ENCODE data around the gene MPZL1. TPM values are rescaled to one million over a fixed set of nuclear protein-coding genes. Genes with fewer than 3 reads are reported as not detected.

The MPZL1 gene
- total RNA-seq, 1 donor from 2014 or later: 69.7 TPM

- no peaks in the 10 kb centered on the region for H3K36me3 ChIP-seq
- intact Hi-C loops (cut with DNase I): no loop called here
- H3K9me3 ChIP-seq: no peaks in the 10 kb centered on the region
- H3K27ac ChIP-seq: no peak overlapping the region
- TF ChIP-seq POLR2AphosphoS5 (IDR thresholded peaks at IDR 0.05; ENCODE audit: insufficient read depth in 1 of 2, low read depth in 1 of 2) (no peak), CTCF (IDR thresholded peaks at IDR 0.05) (no peak), POLR2A (IDR thresholded peaks at IDR 0.05) (no peak)
- no peaks in the 10 kb centered on the region for H3K27me3 ChIP-seq
- no peak for DNase-seq (ENCODE audit: extremely low spot score in 2 of 2)
- no peak overlapping the region for H3K4me3 ChIP-seq
- no peaks in the 10 kb centered on the region for H3K4me1 ChIP-seq
Measured at GRCh38 chr1:167812972-167813371, 91.2 kb downstream of the MPZL1 start.

- TF ChIP-seq CTCF (IDR thresholded peaks at IDR 0.05) (no peak), POLR2AphosphoS5 (IDR thresholded peaks at IDR 0.05; ENCODE audit: insufficient read depth in 1 of 2, low read depth in 1 of 2) (no peak), POLR2A (IDR thresholded peaks at IDR 0.05) (no peak)
- Histone ChIP-seq H3K27me3 (no peaks in the 10 kb centered on the region), H3K36me3 (no peaks in the 10 kb centered on the region), H3K4me3 (no peak overlapping the region), H3K4me1 (no peaks in the 10 kb centered on the region), H3K9me3 (no peaks in the 10 kb centered on the region), H3K27ac (no peak overlapping the region)
- intact Hi-C loops (cut with DNase I): no loop called here
- DNase-seq (ENCODE audit: extremely low spot score in 2 of 2): no peak
Measured at GRCh38 chr1:167815650-167816049, 93.9 kb downstream of the MPZL1 start.

DNA sequence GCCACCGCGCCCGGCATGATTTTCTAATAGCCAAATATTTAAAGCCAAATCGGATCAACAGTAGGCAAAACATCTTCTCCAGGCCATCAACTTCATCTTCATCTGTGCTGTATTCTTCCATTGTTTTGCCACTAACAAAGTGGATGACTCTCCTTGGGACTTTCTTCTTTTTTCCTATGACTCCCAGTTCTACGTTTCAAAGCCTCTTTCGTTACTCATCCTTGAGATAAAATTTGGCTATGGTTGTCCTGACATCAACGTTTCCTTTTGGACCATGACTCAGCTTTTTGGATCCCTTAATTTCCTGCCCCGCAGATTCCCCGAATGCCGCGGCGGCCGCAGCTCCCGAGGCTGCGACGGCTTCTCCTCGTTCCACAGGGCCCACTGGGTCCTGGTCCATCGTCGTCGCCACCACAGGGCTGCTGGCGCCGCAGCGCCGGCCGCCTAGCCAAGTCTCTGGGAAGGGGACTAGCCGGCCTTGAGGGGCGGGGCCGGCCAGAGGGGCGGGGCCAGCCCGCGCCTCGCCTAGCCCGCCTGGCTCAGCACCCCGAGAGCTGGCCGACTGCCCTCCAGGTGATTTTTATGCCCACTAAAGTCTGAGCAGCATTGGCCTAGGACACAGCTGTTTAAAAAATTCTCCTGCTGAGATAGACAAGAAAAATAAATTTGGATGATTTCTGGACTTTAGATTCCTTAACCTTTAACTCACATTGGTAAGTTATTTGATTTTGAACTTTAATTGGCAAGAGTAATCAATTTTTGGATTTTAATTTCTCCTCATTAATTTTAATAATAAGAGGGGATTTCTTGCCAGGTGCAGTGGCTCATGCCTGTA lies 98.3 kb downstream of the MPZL1 start:
- Histone ChIP-seq H3K27ac (peak overlapping the region; percentile 72), H3K27me3 (no peaks in the 10 kb centered on the region), H3K4me3 (peak overlapping the region; percentile 36 to 42), H3K4me1 (no peaks in the 10 kb centered on the region), H3K9me3 (no peaks in the 10 kb centered on the region), H3K36me3 (no peaks in the 10 kb centered on the region)
- TF ChIP-seq POLR2AphosphoS5 (IDR thresholded peaks at IDR 0.05; ENCODE audit: insufficient read depth in 1 of 2, low read depth in 1 of 2) (peak; percentile 63 to 90), CTCF (IDR thresholded peaks at IDR 0.05) (no peak)
- intact Hi-C loops (cut with DNase I): no loop called here
- DNase-seq (ENCODE audit: extremely low spot score in 2 of 2): no peak

DNA sequence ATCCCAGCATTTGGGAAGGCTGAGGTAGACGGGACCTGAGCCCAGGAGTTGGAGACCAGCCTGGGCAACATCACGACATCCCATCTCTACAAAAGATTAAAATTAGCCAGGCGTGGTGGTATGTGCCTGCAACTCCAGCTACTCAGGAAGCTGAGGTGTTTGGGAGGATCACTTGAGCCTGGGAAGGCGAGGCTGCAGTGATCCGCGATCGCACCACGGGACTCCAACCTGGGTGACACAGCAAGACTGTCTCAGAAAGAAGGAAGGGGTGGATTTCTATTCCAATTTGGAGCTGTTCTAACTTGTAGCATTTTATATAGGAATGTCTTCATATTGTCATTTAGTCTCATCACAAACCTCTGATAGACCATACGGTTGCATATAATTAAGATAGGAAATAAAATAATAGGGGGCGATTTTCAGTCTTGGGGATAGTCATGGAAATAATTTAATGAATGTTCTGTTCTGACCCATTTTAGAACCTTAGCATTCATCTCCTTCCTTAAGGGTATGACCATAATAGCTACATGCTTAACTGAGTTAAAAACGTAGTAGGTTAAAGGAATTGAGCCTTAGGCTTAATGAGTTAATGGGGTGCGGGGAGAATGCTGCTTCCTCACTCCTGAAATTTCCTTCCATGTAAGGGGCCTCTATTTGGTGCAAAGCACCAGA lies 99.0 kb downstream of the MPZL1 start:
- Histone ChIP-seq H3K9me3 (no peaks in the 10 kb centered on the region), H3K4me3 (peak overlapping the region in 1 of 2 donors; percentile 36), H3K27me3 (no peaks in the 10 kb centered on the region), H3K27ac (peak overlapping the region; percentile 72), H3K4me1 (no peaks in the 10 kb centered on the region), H3K36me3 (no peaks in the 10 kb centered on the region)
- intact Hi-C loops (cut with DNase I): no loop called here
- no peak for TF ChIP-seq POLR2A (IDR thresholded peaks at IDR 0.05)
- TF ChIP-seq POLR2AphosphoS5 (IDR thresholded peaks at IDR 0.05; ENCODE audit: insufficient read depth in 1 of 2, low read depth in 1 of 2): no peak
- TF ChIP-seq CTCF (IDR thresholded peaks at IDR 0.05): no peak
- no peak for DNase-seq (ENCODE audit: extremely low spot score in 2 of 2)

- Histone ChIP-seq H3K4me3 (no peak overlapping the region), H3K36me3 (no peaks in the 10 kb centered on the region), H3K4me1 (no peaks in the 10 kb centered on the region), H3K9me3 (no peaks in the 10 kb centered on the region), H3K27ac (no peak overlapping the region), H3K27me3 (no peaks in the 10 kb centered on the region)
- intact Hi-C loops (cut with DNase I): no loop called here
- TF ChIP-seq POLR2AphosphoS5 (IDR thresholded peaks at IDR 0.05; ENCODE audit: insufficient read depth in 1 of 2, low read depth in 1 of 2) (no peak), POLR2A (IDR thresholded peaks at IDR 0.05) (no peak), CTCF (IDR thresholded peaks at IDR 0.05) (no peak)
- no peak for DNase-seq (ENCODE audit: extremely low spot score in 2 of 2)
Measured at GRCh38 chr1:167821356-167821685, 99.5 kb downstream of the MPZL1 start.

Data from vagina (tissue), 2 donors.